Liver (tissue), 9 donors: ENCODE results near the gene NR4A3. TPM values are rescaled to one million over a fixed set of nuclear protein-coding genes. Genes with fewer than 3 reads are reported as not detected.

ENCODE experiments used
- DNase-seq: peaks from one replicate; pipeline ENCODE4 v3.0.0-alpha.2; 2017; ENCODE audit warnings: low spot score
- H3K27ac ChIP-seq, 2 donors: one replicate each; pipeline ENCODE4 v1.7.0; 2013; ENCODE audit warnings: inconsistent platforms in 2 of 2, low read length in 2 of 2, control low read depth in 1 of 2, low read depth in 1 of 2, mild to moderate bottlenecking in 1 of 2
- H3K27me3 ChIP-seq, 4 donors: one replicate each; pipeline versions ENCODE4 v1.6.1 to v1.7.0; 2013; ENCODE audit warnings: low read length in 3 of 4, inconsistent platforms in 1 of 4, mild to moderate bottlenecking in 1 of 4, moderate library complexity in 1 of 4; ENCODE audit not compliant: control insufficient read depth in 4 of 4, insufficient read depth in 4 of 4
- H3K36me3 ChIP-seq, 4 donors: one replicate each; pipeline versions ENCODE4 v1.6.1 to v1.7.0; 2013; ENCODE audit warnings: low read length in 3 of 4, mild to moderate bottlenecking in 3 of 4, low read depth in 1 of 4, moderate library complexity in 1 of 4; ENCODE audit not compliant: control insufficient read depth in 4 of 4, insufficient read depth in 3 of 4
- H3K4me1 ChIP-seq, 4 donors: one replicate each; pipeline versions ENCODE4 v1.6.1 to v1.7.0; 2013; ENCODE audit warnings: low read length in 3 of 4, mild to moderate bottlenecking in 3 of 4, moderate library complexity in 1 of 4; ENCODE audit not compliant: control insufficient read depth in 4 of 4, insufficient read depth in 4 of 4
- H3K4me3 ChIP-seq, 3 donors: one replicate each; pipeline versions ENCODE4 v1.6.1 to v1.7.0; 2013; ENCODE audit warnings: low read length in 3 of 3, control low read depth in 1 of 3, low read depth in 1 of 3, mild to moderate bottlenecking in 1 of 3
- H3K9ac ChIP-seq, 2 donors: one replicate each; pipeline ENCODE4 v1.7.0; 2013; ENCODE audit warnings: low read length in 2 of 2, mild to moderate bottlenecking in 2 of 2, moderate library complexity in 2 of 2, control low read depth in 1 of 2, low read depth in 1 of 2
- H3K9me3 ChIP-seq, 4 donors: one replicate each; pipeline versions ENCODE4 v1.6.1 to v1.7.0; 2013; ENCODE audit warnings: low read length in 3 of 4; ENCODE audit not compliant: control insufficient read depth in 4 of 4
- EGR1 ChIP-seq, 2 donors: IDR thresholded peaks; 2 replicates each; pipeline ENCODE4 v1.6.1; 2016 to 2018; ENCODE audit warnings: antibody characterized with exemption in 2 of 2, low read depth in 2 of 2
- FOXA1 ChIP-seq: IDR thresholded peaks from 2 replicates; pipeline ENCODE4 v1.6.1; 2016; ENCODE audit warnings: antibody characterized with exemption
- FOXA2 ChIP-seq: IDR thresholded peaks from 2 replicates; pipeline ENCODE4 v1.6.1; 2016; ENCODE audit warnings: antibody characterized with exemption
- GABPA ChIP-seq, 2 donors: IDR thresholded peaks in 1 of 2; conservative IDR thresholded peaks in 1 of 2; 2 replicates each; pipeline ENCODE4 v1.6.1; 2016; ENCODE audit warnings: antibody characterized with exemption in 2 of 2, mild to moderate bottlenecking in 1 of 2, moderate library complexity in 1 of 2
- HNF4A ChIP-seq, 2 donors: conservative IDR thresholded peaks; 2 replicates each; pipeline ENCODE4 v1.6.1; 2016; ENCODE audit warnings: antibody characterized with exemption in 2 of 2, mild to moderate bottlenecking in 2 of 2
- HNF4G ChIP-seq: IDR thresholded peaks from 2 replicates; pipeline ENCODE4 v1.6.1; 2016; ENCODE audit warnings: antibody characterized with exemption
- JUND ChIP-seq, 2 donors: IDR thresholded peaks; 2 replicates each; pipeline ENCODE4 v1.6.1; 2016; ENCODE audit warnings: antibody characterized with exemption in 2 of 2
- NR2F2 ChIP-seq: IDR thresholded peaks from 2 replicates; pipeline ENCODE4 v1.6.1; 2016; ENCODE audit warnings: antibody characterized with exemption
- RAD21 ChIP-seq, 2 donors: IDR thresholded peaks; 2 replicates each; pipeline ENCODE4 v1.6.1; 2016; ENCODE audit warnings: antibody characterized with exemption in 2 of 2, mild to moderate bottlenecking in 2 of 2
- RXRA ChIP-seq, 2 donors: IDR thresholded peaks; 2 replicates each; pipeline ENCODE4 v1.6.1; 2017 to 2018; ENCODE audit warnings: antibody characterized with exemption in 2 of 2, mild to moderate bottlenecking in 1 of 2
- SP1 ChIP-seq: IDR thresholded peaks from 2 replicates; pipeline ENCODE4 v1.6.1; 2018; ENCODE audit warnings: antibody characterized with exemption, mild to moderate bottlenecking
- TAF1 ChIP-seq: conservative IDR thresholded peaks from 2 replicates; pipeline ENCODE4 v1.6.1; 2016; ENCODE audit warnings: antibody characterized with exemption, mild to moderate bottlenecking
- YY1 ChIP-seq: IDR thresholded peaks from 2 replicates; pipeline ENCODE4 v1.6.1; 2016; ENCODE audit warnings: antibody characterized with exemption, mild to moderate bottlenecking
- WGBS: extraction: QIAGEN DNeasy Blood & Tissue Kit; methylation state at CpG from one replicate; pipeline ENCODE4 v1.1.7; 2013; 5-methylcytosine and 5-hydroxymethylcytosine counted together
- polyA plus RNA-seq, 2 donors: library from polyadenylated mRNA; stranded (reverse) in 1 of 2; unstranded in 1 of 2; fragments of 200-250 nt in 1 of 2; fragments of >200 nt in 1 of 2; fragmentation: Nextera tagmentation in 1 of 2; extraction: Ambion mirVana in 1 of 2; gene quantifications; one replicate each; pipeline versions ENCODE4 v1.2.1 to v1.2.3, GENCODE V29; 2013 to 2015
- total RNA-seq, 2 donors: library from RNA; depleted of rRNA; stranded (reverse); fragments of >200 nt; gene quantifications; one replicate each; pipeline ENCODE4 v1.2.3, GENCODE V29; 2014
- TF ChIP-seq, protein P1 (sequence below): IDR thresholded peaks from 2 replicates; pipeline ENCODE4 v1.6.1; 2016; ENCODE audit warnings: antibody characterized with exemption
- TF ChIP-seq, protein P2 (sequence below): fragments of 150-350 bp; IDR thresholded peaks from 2 replicates; pipeline ENCODE4 v1.5.1; 2017; ENCODE audit warnings: improper control_type of control experiment, low read depth, low read length; ENCODE audit not compliant: missing input control
- TF ChIP-seq, protein P3 (sequence below): IDR thresholded peaks from 2 replicates; pipeline ENCODE4 v1.6.1; 2016; ENCODE audit warnings: antibody characterized with exemption
- TF ChIP-seq, protein P4 (sequence below): IDR thresholded peaks from 2 replicates; pipeline ENCODE4 v1.6.1; 2016; ENCODE audit warnings: antibody characterized with exemption, mild to moderate bottlenecking
- TF ChIP-seq, protein P5 (sequence below): IDR thresholded peaks from 2 replicates; pipeline ENCODE4 v1.6.1; 2016; ENCODE audit warnings: antibody characterized with exemption
- donor health status: healthy.
- donor health status: healthy.
- donor health status: healthy.
- donor health status: healthy.
- donor health status: healthy.

Gene NR4A3
- total and polyA plus RNA-seq, 4 donors = 0.02 to 0.14 (median 0.09) TPM

DNA sequence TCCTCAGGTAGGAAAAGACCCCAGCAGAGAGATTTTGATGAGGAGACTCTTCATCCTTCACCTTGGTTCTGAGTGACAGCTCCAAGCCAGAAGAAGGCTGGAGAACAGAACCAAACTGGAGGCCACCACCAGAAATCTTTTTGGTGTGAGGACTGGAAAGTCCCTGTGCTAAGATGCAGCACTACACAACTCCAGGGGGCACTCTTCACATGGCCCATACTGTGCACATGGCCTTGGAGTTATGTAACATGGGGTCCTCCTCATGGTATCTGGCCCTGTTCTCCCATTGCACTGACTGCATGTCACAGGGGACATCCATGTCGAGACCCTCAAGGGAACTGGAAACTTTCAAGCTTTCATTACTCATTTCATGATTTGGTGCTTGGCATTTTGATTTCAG lies 67.4 kb downstream of the NR4A3 start:
- no peak overlapping the region for H3K4me3 ChIP-seq
- 98% methylated on average over 1 of the region's 1 CpG for WGBS
- no peaks in the 10 kb centered on the region for H3K9me3 ChIP-seq
- no peak for DNase-seq
- H3K36me3 ChIP-seq = peaks cover 0 to 2% (median under 1%) of the 10 kb centered on the region in 4 donors
- no peak overlapping the region for H3K9ac ChIP-seq
- no peaks in the 10 kb centered on the region for H3K27me3 ChIP-seq
- no peaks in the 10 kb centered on the region for H3K4me1 ChIP-seq
- no peak overlapping the region for H3K27ac ChIP-seq
- TF ChIP-seq RAD21 (IDR thresholded peaks at IDR 0.05) (no peak), HNF4A (conservative IDR thresholded peaks at IDR 0.05) (no peak), HNF4G (no peak), YY1 (no peak), RXRA (IDR thresholded peaks at IDR 0.05) (no peak), TAF1 (no peak), FOXA2 (no peak), SP1 (no peak)
- TF ChIP-seq, protein P1, sequence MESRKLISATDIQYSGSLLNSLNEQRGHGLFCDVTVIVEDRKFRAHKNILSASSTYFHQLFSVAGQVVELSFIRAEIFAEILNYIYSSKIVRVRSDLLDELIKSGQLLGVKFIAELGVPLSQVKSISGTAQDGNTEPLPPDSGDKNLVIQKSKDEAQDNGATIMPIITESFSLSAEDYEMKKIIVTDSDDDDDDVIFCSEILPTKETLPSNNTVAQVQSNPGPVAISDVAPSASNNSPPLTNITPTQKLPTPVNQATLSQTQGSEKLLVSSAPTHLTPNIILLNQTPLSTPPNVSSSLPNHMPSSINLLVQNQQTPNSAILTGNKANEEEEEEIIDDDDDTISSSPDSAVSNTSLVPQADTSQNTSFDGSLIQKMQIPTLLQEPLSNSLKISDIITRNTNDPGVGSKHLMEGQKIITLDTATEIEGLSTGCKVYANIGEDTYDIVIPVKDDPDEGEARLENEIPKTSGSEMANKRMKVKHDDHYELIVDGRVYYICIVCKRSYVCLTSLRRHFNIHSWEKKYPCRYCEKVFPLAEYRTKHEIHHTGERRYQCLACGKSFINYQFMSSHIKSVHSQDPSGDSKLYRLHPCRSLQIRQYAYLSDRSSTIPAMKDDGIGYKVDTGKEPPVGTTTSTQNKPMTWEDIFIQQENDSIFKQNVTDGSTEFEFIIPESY = no peak

DNA sequence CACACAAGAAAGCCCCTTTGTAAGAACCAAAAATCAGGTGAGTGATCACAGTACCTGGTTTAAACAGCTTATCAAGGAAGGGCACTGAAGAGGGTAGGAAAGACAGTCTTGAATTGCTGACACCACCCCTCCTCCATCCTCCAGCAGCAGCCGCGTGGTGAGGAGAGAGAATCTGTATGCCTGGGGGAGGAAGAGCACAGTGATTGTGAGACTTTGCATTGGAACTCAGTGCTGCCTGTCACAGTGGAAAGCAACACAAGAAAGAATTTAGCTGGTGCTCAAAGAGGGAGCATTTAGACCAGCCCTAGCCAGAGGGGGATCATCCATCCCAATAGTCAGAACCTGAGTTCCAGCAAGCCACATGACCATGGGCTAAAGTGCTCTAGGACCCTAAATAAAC lies 73.1 kb downstream of the NR4A3 start:
- H3K9ac ChIP-seq = no peak overlapping the region
- H3K27me3 ChIP-seq = no peaks in the 10 kb centered on the region
- no peak for DNase-seq
- 76% methylated on average over 2 of the region's 2 CpGs for WGBS
- H3K4me3 ChIP-seq = no peak overlapping the region
- no peaks in the 10 kb centered on the region for H3K9me3 ChIP-seq
- H3K36me3 ChIP-seq = peaks cover 0 to 2% (median 0%) of the 10 kb centered on the region in 4 donors
- H3K27ac ChIP-seq = no peak overlapping the region
- no peaks in the 10 kb centered on the region for H3K4me1 ChIP-seq
- TF ChIP-seq SP1 = no peak
- TF ChIP-seq, protein P1 = no peak
- TF ChIP-seq FOXA1 = no peak
- no peak for TF ChIP-seq TAF1
- TF ChIP-seq YY1 = no peak
- TF ChIP-seq, protein P2, sequence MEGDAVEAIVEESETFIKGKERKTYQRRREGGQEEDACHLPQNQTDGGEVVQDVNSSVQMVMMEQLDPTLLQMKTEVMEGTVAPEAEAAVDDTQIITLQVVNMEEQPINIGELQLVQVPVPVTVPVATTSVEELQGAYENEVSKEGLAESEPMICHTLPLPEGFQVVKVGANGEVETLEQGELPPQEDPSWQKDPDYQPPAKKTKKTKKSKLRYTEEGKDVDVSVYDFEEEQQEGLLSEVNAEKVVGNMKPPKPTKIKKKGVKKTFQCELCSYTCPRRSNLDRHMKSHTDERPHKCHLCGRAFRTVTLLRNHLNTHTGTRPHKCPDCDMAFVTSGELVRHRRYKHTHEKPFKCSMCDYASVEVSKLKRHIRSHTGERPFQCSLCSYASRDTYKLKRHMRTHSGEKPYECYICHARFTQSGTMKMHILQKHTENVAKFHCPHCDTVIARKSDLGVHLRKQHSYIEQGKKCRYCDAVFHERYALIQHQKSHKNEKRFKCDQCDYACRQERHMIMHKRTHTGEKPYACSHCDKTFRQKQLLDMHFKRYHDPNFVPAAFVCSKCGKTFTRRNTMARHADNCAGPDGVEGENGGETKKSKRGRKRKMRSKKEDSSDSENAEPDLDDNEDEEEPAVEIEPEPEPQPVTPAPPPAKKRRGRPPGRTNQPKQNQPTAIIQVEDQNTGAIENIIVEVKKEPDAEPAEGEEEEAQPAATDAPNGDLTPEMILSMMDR = no peak
- TF ChIP-seq RXRA (IDR thresholded peaks at IDR 0.05) = no peak
- no peak for TF ChIP-seq RAD21 (IDR thresholded peaks at IDR 0.05)
- TF ChIP-seq GABPA (IDR thresholded peaks at IDR 0.05 in 1 of 2, conservative IDR thresholded peaks at IDR 0.05 in 1 of 2) = no peak
- no peak for TF ChIP-seq EGR1 (IDR thresholded peaks at IDR 0.05; ENCODE audit: low read depth in 2 of 2)
- TF ChIP-seq, protein P3, sequence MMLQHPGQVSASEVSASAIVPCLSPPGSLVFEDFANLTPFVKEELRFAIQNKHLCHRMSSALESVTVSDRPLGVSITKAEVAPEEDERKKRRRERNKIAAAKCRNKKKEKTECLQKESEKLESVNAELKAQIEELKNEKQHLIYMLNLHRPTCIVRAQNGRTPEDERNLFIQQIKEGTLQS = no peak
- TF ChIP-seq, protein P4, sequence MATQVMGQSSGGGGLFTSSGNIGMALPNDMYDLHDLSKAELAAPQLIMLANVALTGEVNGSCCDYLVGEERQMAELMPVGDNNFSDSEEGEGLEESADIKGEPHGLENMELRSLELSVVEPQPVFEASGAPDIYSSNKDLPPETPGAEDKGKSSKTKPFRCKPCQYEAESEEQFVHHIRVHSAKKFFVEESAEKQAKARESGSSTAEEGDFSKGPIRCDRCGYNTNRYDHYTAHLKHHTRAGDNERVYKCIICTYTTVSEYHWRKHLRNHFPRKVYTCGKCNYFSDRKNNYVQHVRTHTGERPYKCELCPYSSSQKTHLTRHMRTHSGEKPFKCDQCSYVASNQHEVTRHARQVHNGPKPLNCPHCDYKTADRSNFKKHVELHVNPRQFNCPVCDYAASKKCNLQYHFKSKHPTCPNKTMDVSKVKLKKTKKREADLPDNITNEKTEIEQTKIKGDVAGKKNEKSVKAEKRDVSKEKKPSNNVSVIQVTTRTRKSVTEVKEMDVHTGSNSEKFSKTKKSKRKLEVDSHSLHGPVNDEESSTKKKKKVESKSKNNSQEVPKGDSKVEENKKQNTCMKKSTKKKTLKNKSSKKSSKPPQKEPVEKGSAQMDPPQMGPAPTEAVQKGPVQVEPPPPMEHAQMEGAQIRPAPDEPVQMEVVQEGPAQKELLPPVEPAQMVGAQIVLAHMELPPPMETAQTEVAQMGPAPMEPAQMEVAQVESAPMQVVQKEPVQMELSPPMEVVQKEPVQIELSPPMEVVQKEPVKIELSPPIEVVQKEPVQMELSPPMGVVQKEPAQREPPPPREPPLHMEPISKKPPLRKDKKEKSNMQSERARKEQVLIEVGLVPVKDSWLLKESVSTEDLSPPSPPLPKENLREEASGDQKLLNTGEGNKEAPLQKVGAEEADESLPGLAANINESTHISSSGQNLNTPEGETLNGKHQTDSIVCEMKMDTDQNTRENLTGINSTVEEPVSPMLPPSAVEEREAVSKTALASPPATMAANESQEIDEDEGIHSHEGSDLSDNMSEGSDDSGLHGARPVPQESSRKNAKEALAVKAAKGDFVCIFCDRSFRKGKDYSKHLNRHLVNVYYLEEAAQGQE = no peak
- TF ChIP-seq NR2F2 = no peak
- TF ChIP-seq, protein P5, sequence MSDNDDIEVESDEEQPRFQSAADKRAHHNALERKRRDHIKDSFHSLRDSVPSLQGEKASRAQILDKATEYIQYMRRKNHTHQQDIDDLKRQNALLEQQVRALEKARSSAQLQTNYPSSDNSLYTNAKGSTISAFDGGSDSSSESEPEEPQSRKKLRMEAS = no peak
- no peak for TF ChIP-seq HNF4A (conservative IDR thresholded peaks at IDR 0.05)
- no peak for TF ChIP-seq FOXA2
- TF ChIP-seq HNF4G = no peak
- no peak for TF ChIP-seq JUND (IDR thresholded peaks at IDR 0.05)
